KMS-11 (cell line): Measurements from ENCODE around the gene NOS1AP.
"Not testable (repeated sequence)": the region's sequence is repeated elsewhere in the genome, so short reads cannot be mapped to it uniquely, and the experiment has no call there.

Experiments used
- H2AFZ ChIP-seq: fragments of 200-600 bp; sonication (generic); 2 replicates; pipeline ENCODE4 v1.6.1; 2016; ENCODE audit warnings: antibody characterized with exemption, mixed run types, low read depth
- H3K27ac ChIP-seq: fragments of 200-600 bp; sonication (generic); 2 replicates; pipeline ENCODE4 v1.6.1; 2016; ENCODE audit warnings: mild to moderate bottlenecking, mixed run types
- H3K27me3 ChIP-seq: fragments of 200-600 bp; sonication (generic); 2 replicates; pipeline ENCODE4 v1.6.1; 2017; ENCODE audit warnings: mild to moderate bottlenecking, low read depth, mixed run types, moderate library complexity; ENCODE audit not compliant: insufficient read depth
- H3K36me3 ChIP-seq: fragments of 200-600 bp; sonication (generic); 2 replicates; pipeline ENCODE4 v1.6.1; 2017; ENCODE audit warnings: mild to moderate bottlenecking, mixed run types; ENCODE audit not compliant: insufficient read depth
- H3K4me1 ChIP-seq: fragments of 200-600 bp; sonication (generic); 2 replicates; pipeline ENCODE4 v1.6.1; 2016; ENCODE audit warnings: mild to moderate bottlenecking, low read depth, mixed run types; ENCODE audit not compliant: poor library complexity, severe bottlenecking
- H3K4me2 ChIP-seq: fragments of 200-600 bp; sonication (generic); 2 replicates; pipeline ENCODE4 v1.7.0; 2016; ENCODE audit warnings: mild to moderate bottlenecking, mixed run types
- H3K4me3 ChIP-seq: fragments of 200-600 bp; sonication (generic); IDR thresholded peaks from 2 replicates; pipeline ENCODE4 v1.6.1; 2017; ENCODE audit warnings: low read depth, low read length, mixed read lengths; ENCODE audit not compliant: insufficient read depth
- H3K79me2 ChIP-seq: fragments of 200-600 bp; sonication (generic); 2 replicates; pipeline ENCODE4 v1.6.1; 2016; ENCODE audit warnings: low read depth, mixed run types; ENCODE audit not compliant: insufficient read depth
- H3K9ac ChIP-seq: fragments of 200-600 bp; sonication (generic); 2 replicates; pipeline ENCODE4 v1.6.1; 2016; ENCODE audit warnings: mild to moderate bottlenecking, mixed run types
- H4K20me1 ChIP-seq: fragments of 200-600 bp; sonication (generic); 2 replicates; pipeline ENCODE4 v1.6.1; 2016; ENCODE audit warnings: mild to moderate bottlenecking, mixed run types; ENCODE audit not compliant: insufficient read depth
- CTCF ChIP-seq: fragments of 200-600 bp; sonication (generic); conservative IDR thresholded peaks from 2 replicates; pipeline ENCODE4 v1.6.1; 2017; ENCODE audit warnings: low read depth, mild to moderate bottlenecking, antibody characterized with exemption, low read length, moderate library complexity, mixed read lengths

Gene NOS1AP

GRCh38 chr1:162343470-162343869, 274.0 kb downstream of the NOS1AP start:
- Histone ChIP-seq H3K36me3 (no peaks in the 10 kb centered on the region), H3K9ac (no peak overlapping the region), H2AFZ (no peak overlapping the region), H3K79me2 (no peaks in the 10 kb centered on the region), H3K4me1 (no peaks in the 10 kb centered on the region), H3K27ac (no peak overlapping the region), H4K20me1 (no peaks in the 10 kb centered on the region), H3K4me3 (no peak overlapping the region), H3K27me3 (no peaks in the 10 kb centered on the region), H3K4me2 (no peak overlapping the region)
- TF ChIP-seq CTCF: no peak

GRCh38 chr1:162347281-162347680, 277.8 kb downstream of the NOS1AP start:
- Histone ChIP-seq H2AFZ (no peak overlapping the region), H3K27ac (no peak overlapping the region), H3K79me2 (no peaks in the 10 kb centered on the region), H3K4me1 (no peaks in the 10 kb centered on the region), H3K4me3 (no peak overlapping the region), H3K36me3 (no peaks in the 10 kb centered on the region), H3K4me2 (no peak overlapping the region), H3K27me3 (no peaks in the 10 kb centered on the region), H4K20me1 (no peaks in the 10 kb centered on the region), H3K9ac (no peak overlapping the region)
- no peak for TF ChIP-seq CTCF

GRCh38 chr1:162349635-162350330, 280.3 kb downstream of the NOS1AP start:
- Histone ChIP-seq H3K9ac (no peak overlapping the region), H3K27ac (no peak overlapping the region), H3K4me1 (no peaks in the 10 kb centered on the region), H3K36me3 (no peaks in the 10 kb centered on the region), H4K20me1 (no peaks in the 10 kb centered on the region), H3K4me2 (no peak overlapping the region), H2AFZ (no peak overlapping the region), H3K27me3 (no peaks in the 10 kb centered on the region), H3K79me2 (no peaks in the 10 kb centered on the region), H3K4me3 (no peak overlapping the region)
- no peak for TF ChIP-seq CTCF

- no peak overlapping the region for H3K4me2 ChIP-seq
- H2AFZ ChIP-seq: no peak overlapping the region
- no peak for TF ChIP-seq CTCF
- no peak overlapping the region for H3K4me3 ChIP-seq
- no peak overlapping the region for H3K9ac ChIP-seq
- H3K4me1 ChIP-seq: no peaks in the 10 kb centered on the region
- H3K27me3 ChIP-seq: no peaks in the 10 kb centered on the region
- no peaks in the 10 kb centered on the region for H3K79me2 ChIP-seq
- no peaks in the 10 kb centered on the region for H3K36me3 ChIP-seq
- no peak overlapping the region for H3K27ac ChIP-seq
- no peaks in the 10 kb centered on the region for H4K20me1 ChIP-seq
Observed at GRCh38 chr1:162351246-162351842, 281.9 kb downstream of the NOS1AP start.

DNA sequence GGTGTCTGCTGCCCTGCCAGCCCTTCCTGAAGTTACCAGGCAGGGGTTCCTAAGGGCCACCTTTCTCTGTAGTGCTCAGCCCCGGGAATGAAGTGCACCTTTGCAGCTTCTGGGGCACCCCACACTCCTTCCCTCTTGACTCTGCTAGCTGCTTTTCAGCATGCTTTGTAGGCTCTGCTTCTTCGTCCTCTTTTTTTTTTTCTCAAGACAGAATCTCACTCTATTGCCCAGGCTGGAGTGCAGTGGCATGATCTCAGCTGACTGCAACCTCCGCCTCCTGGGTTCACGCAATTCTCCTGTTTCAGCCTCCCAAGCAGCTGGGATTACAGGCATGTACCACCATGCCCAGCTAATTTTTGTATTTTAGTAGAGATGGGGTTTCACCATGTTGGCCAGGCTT, 282.4 kb downstream of the NOS1AP start:
- H3K4me1 ChIP-seq, H3K36me3 ChIP-seq, H3K27ac ChIP-seq, H3K9ac ChIP-seq, H2AFZ ChIP-seq, H3K4me2 ChIP-seq, H3K4me3 ChIP-seq, H4K20me1 ChIP-seq, H3K27me3 ChIP-seq, H3K79me2 ChIP-seq: not testable (repeated sequence)
